Mucosa of descending colon (tissue), 3 donors: Measurements from ENCODE around the gene UGT2B7. TPM values are rescaled to one million over a fixed set of nuclear protein-coding genes. Genes with fewer than 3 reads are reported as not detected.

ENCODE experiments used
- ATAC-seq: fragments of 200-7000 bp; cut with Tn5 transposase; one replicate; pipeline ENCODE4 v1.9.1; 2020; ENCODE audit warnings: mild to moderate bottlenecking, moderate library complexity
- DNase-seq, 3 donors: peaks; one replicate each; pipeline ENCODE4 v3.0.0-alpha.2; 2020
- H3K36me3 ChIP-seq: fragments of 200-600 bp; one replicate; pipeline ENCODE4 v1.8.0; 2021; ENCODE audit warnings: low read depth, mild to moderate bottlenecking
- H3K4me1 ChIP-seq: fragments of 200-600 bp; one replicate; pipeline ENCODE4 v1.8.0; 2021; ENCODE audit warnings: low read depth, mild to moderate bottlenecking
- H3K4me3 ChIP-seq: fragments of 200-600 bp; one replicate; pipeline ENCODE4 v1.8.0; 2021; ENCODE audit warnings: mild to moderate bottlenecking
- H3K9me3 ChIP-seq: fragments of 200-600 bp; one replicate; pipeline ENCODE4 v1.8.0; 2021; ENCODE audit warnings: mild to moderate bottlenecking
- CTCF ChIP-seq: fragments of 200-600 bp; IDR thresholded peaks from one replicate; pipeline ENCODE4 v1.8.0; 2022; ENCODE audit warnings: antibody characterized with exemption, mild to moderate bottlenecking
- intact Hi-C, 2 donors: fragments of 100-400 bp; cut with DNase I in 1 of 2; cut with micrococcal nuclease in 1 of 2; formaldehyde crosslinking; loops; one replicate each; pipeline versions ENCODE4 v1.11.0 to v1.11.1; 2022; cut with DNase I, micrococcal nuclease
- total RNA-seq, 3 donors: library from RNA; stranded (reverse); fragmentation: NEBNext Ultra II Directional in 2 of 3; extraction: Animal tissue kit (Norgen Biotek cat#: 25700) in 2 of 3; gene quantifications; one replicate each; pipeline versions ENCODE4 v1.2.1 to v1.2.4, GENCODE V29; 2021 to 2023
- donor health status: DM: no; HTN: no; CAD: no; lungs with moderate emphysema.
- donor health status: DM: no; HTN: no; CAD: no.
- donor health status: DM: no; HTN: yes; CAD: no.

The UGT2B7 gene
- total RNA-seq, 3 donors from 2014 or later = 0.73 to 6.0 (median 5.2) TPM

DNA sequence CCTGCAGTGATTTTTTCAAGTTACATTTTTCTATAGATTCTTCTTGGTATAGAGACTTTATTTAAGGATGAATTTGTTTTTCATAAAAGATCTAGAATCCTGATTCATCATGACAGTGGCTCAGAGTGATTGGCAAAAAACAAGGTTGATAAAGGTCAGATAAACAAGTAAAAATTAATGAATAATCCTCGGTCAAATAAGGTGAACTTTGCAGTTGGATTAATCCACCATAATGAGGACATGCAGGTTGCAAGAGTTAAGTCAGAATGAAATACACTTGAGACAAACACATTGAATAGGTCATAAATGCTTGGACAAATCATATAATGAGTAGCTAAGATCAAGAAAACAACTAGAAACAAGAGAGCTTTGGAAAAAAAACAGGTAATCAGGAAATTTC lies 22.9 kb upstream of the UGT2B7 start:
- Histone ChIP-seq H3K4me1 (no peaks in the 10 kb centered on the region), H3K36me3 (no peaks in the 10 kb centered on the region), H3K4me3 (no peak overlapping the region), H3K9me3 (no peaks in the 10 kb centered on the region)
- DNase-seq (no peak), ATAC-seq (no peak)
- no peak for TF ChIP-seq CTCF
- intact Hi-C loops = no loop called here

- DNase-seq (no peak), ATAC-seq (no peak)
- intact Hi-C loops = no loop called here
- no peaks in the 10 kb centered on the region for H3K36me3 ChIP-seq
- no peak overlapping the region for H3K4me3 ChIP-seq
- H3K4me1 ChIP-seq = no peaks in the 10 kb centered on the region
- TF ChIP-seq CTCF = no peak
- H3K9me3 ChIP-seq = no peaks in the 10 kb centered on the region
Observed at GRCh38 chr4:69075061-69075792, 21.0 kb upstream of the UGT2B7 start.

- Histone ChIP-seq H3K4me3 (no peak overlapping the region), H3K4me1 (no peaks in the 10 kb centered on the region), H3K36me3 (no peaks in the 10 kb centered on the region), H3K9me3 (no peaks in the 10 kb centered on the region)
- intact Hi-C loops = no loop called here
- no peak for TF ChIP-seq CTCF
- ATAC-seq (no peak), DNase-seq (no peak)
Observed at GRCh38 chr4:69078852-69079251, 17.4 kb upstream of the UGT2B7 start.

GRCh38 chr4:69088473-69088872 lies 7.8 kb upstream of the UGT2B7 start:
- Histone ChIP-seq H3K4me1 (no peaks in the 10 kb centered on the region), H3K36me3 (no peaks in the 10 kb centered on the region), H3K9me3 (no peaks in the 10 kb centered on the region), H3K4me3 (no peak overlapping the region)
- TF ChIP-seq CTCF = no peak
- ATAC-seq (no peak), DNase-seq (no peak)
- intact Hi-C loops = no loop called here

DNA sequence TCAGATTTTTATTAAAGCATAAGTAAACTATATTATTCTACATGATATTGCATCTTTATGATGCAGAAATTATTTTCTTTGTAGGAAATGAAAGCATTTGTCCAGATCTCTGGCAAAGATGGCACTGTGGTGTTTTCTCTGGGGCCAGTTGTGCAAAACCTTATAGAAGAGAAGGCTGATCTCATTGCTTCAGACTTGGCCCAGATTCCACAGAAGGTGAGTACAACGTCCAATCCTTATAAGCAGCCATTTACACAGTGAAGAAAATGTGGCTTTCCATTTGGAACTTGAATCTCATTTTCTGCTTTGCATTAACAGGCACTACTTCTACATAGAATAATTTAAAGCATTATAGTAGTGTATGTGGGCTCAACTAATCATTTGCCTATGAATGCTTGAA lies 6.9 kb upstream of the UGT2B7 start:
- DNase-seq = no peak
- Histone ChIP-seq H3K4me1 (no peaks in the 10 kb centered on the region), H3K9me3 (no peaks in the 10 kb centered on the region), H3K4me3 (no peak overlapping the region), H3K36me3 (no peaks in the 10 kb centered on the region)
- ATAC-seq = no peak
- TF ChIP-seq CTCF = no peak
- intact Hi-C loops = no loop called here

DNA sequence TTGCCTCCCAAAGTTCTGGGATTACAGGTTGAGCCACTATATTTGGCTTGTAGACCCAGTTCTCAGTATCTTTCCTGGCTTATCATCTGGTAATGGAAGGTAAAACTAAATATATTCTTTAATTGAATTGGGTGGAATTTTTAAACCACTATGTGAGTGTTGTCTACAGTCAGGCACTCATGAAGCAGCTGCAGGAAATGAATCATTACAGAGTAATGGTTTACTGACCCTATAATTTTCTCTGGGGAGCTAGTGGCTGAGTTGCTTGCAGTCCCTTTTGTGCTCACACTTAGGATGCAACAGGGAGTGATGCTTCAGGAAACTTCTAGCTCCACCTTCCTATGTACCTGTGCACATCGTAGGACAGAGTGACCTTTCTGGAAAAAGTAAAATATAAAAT lies 4.1 kb upstream of the UGT2B7 start:
- no peak overlapping the region for H3K4me3 ChIP-seq
- no peaks in the 10 kb centered on the region for H3K9me3 ChIP-seq
- TF ChIP-seq CTCF = no peak
- DNase-seq = no peak
- H3K36me3 ChIP-seq = no peaks in the 10 kb centered on the region
- peaks cover 3% of the 10 kb centered on the region for H3K4me1 ChIP-seq
- ATAC-seq = no peak
- intact Hi-C loops = no loop called here
